NCI-H774 (cell line): Measurements from ENCODE around the gene CMTM5.
"Not testable (repeated sequence)": the region's sequence is repeated elsewhere in the genome, so short reads cannot be mapped to it uniquely, and the experiment has no call there.

ENCODE experiments used
- DNase-seq: peaks from one replicate; lab custom pipeline; 2025; lab: John Stamatoyannopoulos, UW

The CMTM5 gene

GRCh38 chr14:23414906-23415820 lies 38.3 kb downstream of the CMTM5 start:
- no peak for DNase-seq

DNA sequence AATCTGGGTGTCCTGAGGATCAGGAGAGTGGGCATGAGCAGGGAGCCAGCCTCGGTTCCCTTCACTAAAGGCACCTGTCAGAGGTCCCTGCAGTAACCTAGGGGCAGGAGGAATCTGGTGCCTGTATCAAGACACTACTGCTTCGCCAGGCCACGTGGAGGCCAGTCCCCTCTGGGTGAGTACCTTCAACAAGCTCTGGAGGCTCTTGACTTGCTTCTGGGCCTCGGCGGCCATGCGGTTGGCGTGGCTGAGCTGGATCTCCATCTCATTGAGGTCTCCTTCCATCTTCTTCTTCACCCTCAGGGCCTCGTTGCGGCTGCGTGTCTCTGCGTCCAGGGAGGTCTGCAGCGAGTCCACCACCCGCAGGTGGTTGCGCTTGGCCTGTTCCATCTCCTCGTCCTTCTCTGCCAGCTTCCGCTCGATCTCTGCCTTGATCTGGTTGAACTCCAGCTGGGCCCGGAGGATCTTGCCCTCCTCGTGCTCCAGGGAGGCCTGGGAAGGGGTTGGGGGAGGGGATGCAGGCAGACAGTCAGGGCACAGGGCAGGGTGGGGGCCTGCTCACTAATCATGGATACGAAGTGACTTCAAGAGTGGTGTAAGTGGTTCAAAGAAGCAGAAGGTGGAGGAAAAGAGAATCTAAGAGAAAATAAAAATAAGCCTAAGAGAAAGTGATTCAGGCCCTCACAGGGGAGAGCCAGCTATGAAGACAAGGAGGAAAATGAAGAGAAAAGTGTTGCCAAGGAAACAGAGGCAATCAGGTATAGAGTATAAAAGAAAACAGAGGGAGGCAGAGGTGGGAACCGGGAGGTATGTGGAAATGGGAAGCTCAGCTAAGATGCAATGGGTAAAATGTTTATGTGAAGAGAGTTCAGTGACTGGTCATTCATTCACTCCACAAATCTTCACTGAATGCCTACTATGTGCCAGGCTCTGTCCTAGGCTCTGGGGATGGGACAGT lies 39.3 kb downstream of the CMTM5 start:
- DNase-seq, result no peak

DNA sequence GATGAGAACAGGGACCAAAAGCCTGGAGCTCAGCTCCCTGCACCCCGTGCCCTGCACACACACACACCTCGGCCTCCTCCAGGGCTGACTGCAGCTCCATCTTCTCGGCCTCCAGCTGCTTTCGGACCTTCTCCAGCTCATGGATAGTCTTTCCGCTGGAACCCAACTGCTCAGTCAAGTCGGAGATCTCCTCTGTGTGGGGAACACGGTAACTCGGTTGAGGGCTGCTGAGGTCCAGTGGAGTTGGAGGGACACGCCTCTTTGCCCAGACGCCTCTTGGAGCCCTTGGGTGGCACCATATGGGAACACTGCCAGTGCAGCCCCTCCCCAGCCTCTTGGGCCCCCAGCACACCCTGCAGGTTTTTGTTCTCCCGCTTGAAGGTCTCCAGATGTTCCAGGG lies 40.0 kb downstream of the CMTM5 start:
- DNase-seq, result no peak

DNA sequence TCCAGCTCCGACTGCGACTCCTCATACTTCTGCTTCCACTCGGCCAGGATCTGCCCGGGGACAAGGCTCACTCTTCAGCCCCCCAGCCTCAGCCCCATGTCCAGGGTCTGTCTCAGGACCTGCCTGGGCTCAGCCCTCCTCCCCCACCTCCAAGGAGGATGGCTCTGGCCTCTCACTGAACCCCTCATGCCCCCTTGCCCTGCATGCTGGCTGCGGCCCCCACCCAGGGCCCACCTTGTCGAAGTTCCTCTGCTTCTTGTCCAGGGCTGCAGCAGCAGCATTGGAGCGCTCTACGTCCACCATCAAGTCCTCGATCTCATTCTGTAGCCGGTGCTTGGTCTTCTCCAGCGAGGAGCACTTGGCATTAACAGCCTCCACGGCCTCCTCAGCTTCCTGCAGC lies 40.4 kb downstream of the CMTM5 start:
- not testable (repeated sequence) for DNase-seq

GRCh38 chr14:23418021-23418420 lies 41.2 kb downstream of the CMTM5 start:
- DNase-seq, result no peak

GRCh38 chr14:23419646-23420045 lies 42.8 kb downstream of the CMTM5 start:
- not testable (repeated sequence) for DNase-seq

DNA sequence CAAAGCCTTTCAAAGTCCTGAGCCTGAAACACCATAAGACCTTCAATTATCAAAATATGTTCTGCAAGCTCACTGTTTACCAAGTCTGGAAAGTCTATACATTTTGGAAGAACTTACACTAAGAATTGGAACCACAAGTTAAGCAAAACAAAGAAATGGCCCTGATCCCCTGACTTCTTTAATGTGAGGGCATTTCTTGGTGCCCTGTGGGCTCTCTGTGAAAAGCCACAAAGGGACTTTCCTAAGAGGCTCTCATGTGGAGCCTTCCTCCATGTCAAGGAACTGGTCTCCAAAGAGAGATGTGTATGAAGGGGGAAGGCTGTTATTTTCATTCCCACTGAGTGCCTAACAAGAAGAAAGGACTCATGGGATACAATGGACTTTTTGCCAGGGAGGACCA lies 44.7 kb downstream of the CMTM5 start:
- DNase-seq, result no peak

DNA sequence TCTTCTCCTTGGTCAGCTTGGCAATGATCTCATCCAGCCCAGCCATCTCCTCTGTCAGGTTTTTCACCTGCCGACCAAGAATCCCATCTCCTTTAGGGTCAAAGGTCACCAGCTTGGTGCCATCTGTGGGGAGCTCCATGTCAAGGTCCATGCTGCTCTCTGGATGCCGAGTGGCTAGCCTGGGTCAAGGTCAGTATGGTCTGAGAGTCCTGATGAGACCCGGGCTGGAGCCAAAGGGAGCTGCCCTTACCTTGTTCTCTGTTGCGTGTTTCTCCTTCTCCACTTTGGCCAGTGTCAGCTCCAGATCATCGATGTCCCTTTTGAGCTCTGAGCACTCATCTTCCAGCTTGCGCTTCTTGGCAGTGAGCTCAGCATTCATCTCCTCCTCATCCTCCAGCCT lies 46.8 kb downstream of the CMTM5 start:
- no peak for DNase-seq

DNA sequence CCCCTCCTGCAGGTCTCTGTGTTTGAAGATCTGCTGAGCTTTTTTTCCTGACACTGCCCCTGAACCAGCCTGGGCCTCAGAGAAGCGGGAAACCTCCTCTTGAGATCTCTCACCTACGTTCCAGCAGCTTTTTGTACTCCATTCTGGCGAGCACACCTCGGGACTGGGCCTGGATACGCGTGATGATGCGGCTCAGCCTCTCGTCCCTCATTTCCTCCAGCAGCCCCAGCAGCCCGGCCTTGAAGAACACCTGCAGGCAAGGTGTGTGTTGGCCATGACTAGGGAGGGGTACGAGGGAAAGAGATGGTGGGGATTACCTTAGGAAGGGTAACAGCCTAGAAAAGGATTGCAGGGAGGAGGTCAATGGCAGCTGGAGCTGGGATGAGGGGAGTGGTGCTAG lies 48.3 kb downstream of the CMTM5 start:
- no peak for DNase-seq

DNA sequence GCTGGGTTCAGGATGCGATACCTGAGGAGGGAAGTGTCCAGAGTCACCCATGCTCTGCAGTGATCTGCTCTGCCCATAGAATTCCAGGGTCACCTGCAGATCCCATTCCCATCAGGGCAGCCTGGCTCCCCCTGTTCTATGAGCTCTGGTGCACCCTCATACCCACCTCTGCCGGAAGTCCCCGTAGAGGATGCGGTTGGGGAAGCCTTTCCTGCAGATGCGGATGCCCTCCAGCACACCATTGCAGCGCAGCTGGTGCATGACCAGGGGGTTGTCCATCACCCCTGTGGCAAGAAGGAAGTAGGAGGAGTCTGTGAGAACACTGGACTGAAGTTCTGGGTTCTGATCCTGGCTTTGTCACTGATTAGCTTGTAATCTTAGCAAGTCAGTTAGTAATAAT lies 49.0 kb downstream of the CMTM5 start:
- not testable (repeated sequence) for DNase-seq

DNA sequence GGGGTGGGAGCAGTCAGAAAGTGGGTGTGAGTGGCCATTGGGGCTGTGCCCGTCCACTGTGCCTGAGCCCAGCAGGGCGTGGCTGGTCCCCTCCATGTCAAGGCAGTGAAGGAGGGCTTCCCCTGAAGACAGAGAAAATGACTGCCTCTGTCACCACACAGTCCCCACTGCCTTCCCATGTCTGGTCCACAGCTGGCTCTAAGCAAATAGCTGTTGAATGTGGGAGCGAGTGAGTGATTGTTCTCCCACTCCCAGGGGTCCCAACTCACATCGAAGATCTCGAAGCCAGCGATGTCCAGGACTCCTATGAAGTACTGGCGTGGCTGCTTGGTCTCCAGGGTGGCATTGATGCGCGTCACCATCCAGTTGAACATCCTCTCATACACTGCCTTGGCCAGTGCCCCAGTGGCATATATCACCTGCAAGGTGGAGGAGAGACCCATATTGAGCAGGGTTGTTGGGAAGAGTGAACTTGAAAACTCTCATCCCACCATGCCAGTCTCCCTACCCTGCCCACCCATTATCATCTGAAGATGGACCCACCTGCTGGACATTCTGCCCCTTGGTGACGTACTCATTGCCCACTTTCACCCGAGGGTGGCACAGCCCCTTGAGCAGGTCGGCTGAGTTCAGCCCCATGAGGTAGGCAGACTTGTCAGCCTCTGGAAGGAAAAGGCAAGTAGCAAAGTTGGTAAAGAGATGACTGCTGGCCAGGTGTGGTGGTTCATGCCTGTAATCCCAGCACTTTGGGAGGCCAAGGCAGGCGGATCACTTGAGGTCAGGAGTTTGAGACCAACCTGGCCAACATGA lies 52.0 kb downstream of the CMTM5 start:
- DNase-seq, result no peak
